Esophagus muscularis mucosa (tissue), 4 donors: ENCODE data around the gene MSANTD2.

Source experiments
- CTCF ChIP-seq, 3 experiments: fragments of 200-600 bp in 2 of 3; fragments of 450-650 bp in 1 of 3; sonication (generic) in 2 of 3; IDR thresholded peaks; one replicate each; pipeline ENCODE4 v1.5.1; 2017 to 2019; ENCODE audit warnings: antibody characterized with exemption in 3 of 3, mild to moderate bottlenecking in 2 of 3, moderate library complexity in 1 of 3
- EP300 ChIP-seq: sonication (generic); formaldehyde crosslinking; IDR thresholded peaks from one replicate; pipeline ENCODE4 v1.6.1; 2017; ENCODE audit warnings: antibody characterized with exemption
- POLR2A ChIP-seq: fragments of 450-650 bp; IDR thresholded peaks from one replicate; pipeline ENCODE4 v1.6.1; 2017; ENCODE audit warnings: antibody characterized with exemption, moderate library complexity, mild to moderate bottlenecking, low read depth
- POLR2AphosphoS5 ChIP-seq, 2 donors: sonication (generic); formaldehyde crosslinking; IDR thresholded peaks; one replicate each; pipeline ENCODE4 v1.6.1; 2017; ENCODE audit warnings: antibody characterized with exemption in 2 of 2

GRCh38 chr11:124754710-124755109 is 45.5 kb downstream of the MSANTD2 start:
- TF ChIP-seq POLR2AphosphoS5 (IDR thresholded peaks at IDR 0.05): no peak
- TF ChIP-seq EP300: no peak
- TF ChIP-seq CTCF (IDR thresholded peaks at IDR 0.05): no peak
- no peak for TF ChIP-seq POLR2A
